K562 (cell line): ENCODE results near the gene HSF2BP. TPM values are rescaled to one million over a fixed set of nuclear protein-coding genes. Genes with fewer than 3 reads are reported as not detected.

Experiments
- ATAC-seq: fragments of 200-7000 bp; cut with Tn5 transposase; 3 replicates; pipeline ENCODE4 v1.9.1; 2020; ENCODE audit warnings: moderate library complexity
- BruUV-seq: library from RNA; stranded (reverse); fragments of 400-500 nt; replicated peaks from 2 replicates; lab custom pipeline; 2021; lab: Mats Ljungman, UMichigan
- CTCF ChIA-PET: fragments of 300-600 bp; formaldehyde crosslinking; extraction: SDS; loops from one replicate; lab custom pipeline; 2021; ENCODE audit warnings: low intra/inter-chr PET ratio; lab: Yijun Ruan, JAX
- POLR2A ChIA-PET: fragments of 300-600, 350-650 bp; sonication (Branson Sonifier 250); formaldehyde crosslinking; extraction: SDS; loops from one replicate; lab custom pipeline; 2021; ENCODE audit warnings: antibody characterized with exemption, inconsistent platforms; lab: Yijun Ruan, JAX
- DNase-seq, 4 experiments: peaks; one replicate each; pipeline versions ENCODE4 v3.0.0 to v3.0.0-alpha.2; 2011 to 2018; ENCODE audit warnings: low spot score in 3 of 4, mixed read lengths in 3 of 4; ENCODE audit errors: extremely low read depth in 1 of 4
- FAIRE-seq: peaks from 2 replicates; lab custom pipeline; 2011; peaks lifted over from hg19 to GRCh38; lab: Jason Lieb, UNC
- H2AFZ ChIP-seq: 2 replicates; pipeline ENCODE4 v1.6.0; 2011; ENCODE audit warnings: low read depth, low read length, control low read depth, inconsistent platforms
- H3K27ac ChIP-seq: fragments of 200-600 bp; 3 replicates; pipeline ENCODE4 v1.8.0; 2011; ENCODE audit warnings: low read depth, mild to moderate bottlenecking, control low read depth, inconsistent platforms, low read length, moderate library complexity, mixed read lengths; ENCODE audit errors: extremely low read depth
- H3K27me3 ChIP-seq, 2 experiments: fragments of 300-600 bp in 1 of 2; 2 replicates in 1 of 2; 3 replicates in 1 of 2; pipeline versions ENCODE4 v1.6.0 to v1.8.0; 2011; ENCODE audit warnings: inconsistent platforms in 2 of 2, low read length in 2 of 2, mild to moderate bottlenecking in 1 of 2, mixed read lengths in 1 of 2, moderate library complexity in 1 of 2; ENCODE audit not compliant: control insufficient read depth in 2 of 2, insufficient read depth in 2 of 2
- H3K36me3 ChIP-seq: fragments of 300-600 bp; 3 replicates; pipeline ENCODE4 v1.8.0; 2011; ENCODE audit warnings: mild to moderate bottlenecking, low read length, inconsistent platforms; ENCODE audit not compliant: control insufficient read depth, insufficient read depth
- H3K4me1 ChIP-seq, 2 experiments: fragments of 200-600 bp in 1 of 2; replicated peaks in 1 of 2; 2 replicates in 1 of 2; 3 replicates in 1 of 2; pipeline versions ENCODE4 v1.5.1 to v1.8.0; 2011; ENCODE audit warnings: inconsistent platforms in 2 of 2, low read length in 2 of 2, mild to moderate bottlenecking in 1 of 2, mixed read lengths in 1 of 2, moderate library complexity in 1 of 2; ENCODE audit not compliant: control insufficient read depth in 2 of 2, insufficient read depth in 2 of 2
- H3K4me2 ChIP-seq: 2 replicates; pipeline ENCODE4 v1.6.1; 2011; ENCODE audit warnings: low read length, control low read depth, inconsistent platforms, mixed read lengths; ENCODE audit not compliant: insufficient read depth
- H3K4me3 ChIP-seq: fragments of 200-600 bp; sonication (generic), shearing (Covaris generic); 2 replicates; pipeline ENCODE4 v1.5.1; 2016; ENCODE audit warnings: control low read depth, inconsistent platforms
- H3K79me2 ChIP-seq: fragments of 200-600 bp; 3 replicates; pipeline ENCODE4 v1.8.0; 2011; ENCODE audit warnings: low read length, inconsistent platforms; ENCODE audit not compliant: control insufficient read depth, insufficient read depth
- H3K9ac ChIP-seq, 2 experiments: 2 replicates each; pipeline versions ENCODE4 v1.6.0 to v1.6.1; 2011; ENCODE audit warnings: low read depth in 2 of 2, low read length in 2 of 2, control low read depth in 1 of 2, inconsistent platforms in 1 of 2, mild to moderate bottlenecking in 1 of 2, mixed read lengths in 1 of 2; ENCODE audit not compliant: insufficient read depth in 1 of 2
- H3K9me1 ChIP-seq: one replicate; pipeline ENCODE4 v1.6.0; 2011; ENCODE audit warnings: inconsistent platforms, mild to moderate bottlenecking, low read length, moderate library complexity; ENCODE audit not compliant: control insufficient read depth, insufficient read depth
- H3K9me3 ChIP-seq: replicated peaks from 2 replicates; pipeline ENCODE4 v1.5.1; 2011; ENCODE audit warnings: low read depth, low read length, inconsistent platforms; ENCODE audit not compliant: control insufficient read depth, insufficient read depth
- H4K20me1 ChIP-seq: replicated peaks from 2 replicates; pipeline ENCODE4 v1.6.1; 2011; ENCODE audit warnings: low read length, inconsistent platforms, mixed read lengths; ENCODE audit not compliant: control insufficient read depth, insufficient read depth
- ATF3 ChIP-seq, 2 experiments: fragments of 450-650 bp in 1 of 2; sonication (generic) in 1 of 2; formaldehyde crosslinking in 1 of 2; IDR thresholded peaks in 1 of 2; conservative IDR thresholded peaks in 1 of 2; 2 replicates each; pipeline versions ENCODE4 v1.6.1 to v1.8.1; 2016 to 2023; ENCODE audit warnings: mild to moderate bottlenecking in 2 of 2, moderate library complexity in 2 of 2, inconsistent platforms in 1 of 2, missing genetic modification reagents in 1 of 2
- CHD4 ChIP-seq: fragments of 200-600 bp; sonication (generic); IDR thresholded peaks from 3 replicates; pipeline ENCODE4 v1.6.1; 2012; ENCODE audit warnings: low read depth, mild to moderate bottlenecking, mixed read lengths, low read length, inconsistent platforms; ENCODE audit not compliant: insufficient read depth, insufficient replicate concordance, poor library complexity, severe bottlenecking
- ELF1 ChIP-seq: fragments of 200-800 bp; sonication (Bioruptor generic); IDR thresholded peaks from 2 replicates; pipeline ENCODE4 v1.6.1; 2016; ENCODE audit warnings: missing genetic modification characterization, missing compliant biosample characterization
- KLF13 ChIP-seq: fragments of 450-650 bp; IDR thresholded peaks from 2 replicates; pipeline ENCODE4 v1.6.1; 2016; ENCODE audit warnings: missing genetic modification characterization, low read depth, mild to moderate bottlenecking, missing compliant biosample characterization, moderate library complexity, borderline replicate concordance
- MBD2 ChIP-seq: sonication (generic); IDR thresholded peaks from 2 replicates; pipeline ENCODE4 v1.6.1; 2016; ENCODE audit warnings: low read depth, borderline replicate concordance
- NR2F6 ChIP-seq: fragments of 450-650 bp; formaldehyde crosslinking; IDR thresholded peaks from 2 replicates; pipeline ENCODE4 v1.4.0; 2020; ENCODE audit warnings: mild to moderate bottlenecking
- OTX1 ChIP-seq: fragments of 450-650 bp; formaldehyde crosslinking; IDR thresholded peaks from 2 replicates; pipeline ENCODE4 v1.4.0; 2022; ENCODE audit warnings: mild to moderate bottlenecking
- PML ChIP-seq: IDR thresholded peaks from 2 replicates; pipeline ENCODE4 v1.6.1; 2012; ENCODE audit warnings: low read length, inconsistent platforms
- TFAM ChIP-seq: fragments of 250-450 bp; sonication (Bioruptor Pico); conservative IDR thresholded peaks from 2 replicates; pipeline ENCODE4 v1.5.0; 2021; ENCODE audit warnings: mild to moderate bottlenecking, moderate library complexity
- ZKSCAN8 ChIP-seq: fragments of 200-800 bp; sonication (Bioruptor generic); IDR thresholded peaks from 2 replicates; pipeline ENCODE4 v1.6.1; 2016; ENCODE audit warnings: missing genetic modification characterization, missing compliant biosample characterization
- ZNF121 ChIP-seq: sonication (generic); formaldehyde crosslinking; conservative IDR thresholded peaks from 2 replicates; pipeline ENCODE4 v1.8.0; 2022; ENCODE audit warnings: missing genetic modification reagents
- ZNF263 ChIP-seq: sonication (generic); formaldehyde crosslinking; IDR thresholded peaks from 2 replicates; pipeline ENCODE4 v1.8.0; 2022; ENCODE audit warnings: mild to moderate bottlenecking, missing genetic modification reagents, borderline replicate concordance
- ZNF695 ChIP-seq: fragments of 450-650 bp; formaldehyde crosslinking; IDR thresholded peaks from 2 replicates; pipeline ENCODE4 v1.4.0; 2020; ENCODE audit warnings: mild to moderate bottlenecking, moderate library complexity
- WGBS: fragments of 100-300 bp; shearing (Covaris generic); methylation state at CpG from one replicate; pipeline ENCODE4 v1.1.6; 2016; ENCODE audit warnings: low coverage, mixed read lengths; ENCODE audit not compliant: insufficient coverage; ENCODE audit errors: missing lambda C conversion rate; 5-methylcytosine and 5-hydroxymethylcytosine counted together
- in situ Hi-C: fragments of 300-500 bp; cut with MboI; formaldehyde crosslinking; loops from 4 replicates; pipeline ENCODE4 v1.15.0; 2018; ENCODE audit warnings: inconsistent platforms, mixed read lengths
- intact Hi-C: fragments of 100-400 bp; cut with micrococcal nuclease; formaldehyde crosslinking; loops from 2 replicates; pipeline ENCODE4 v1.14.2; 2022
- polyA plus RNA-seq, 8 experiments: library from polyadenylated mRNA; depleted of rRNA in 4 of 8; stranded (reverse) in 5 of 8; unstranded in 3 of 8; fragments of >200 nt; fragmentation: Nextera tagmentation in 2 of 8; fragmentation: Illumina TruSeq in 1 of 8; extraction: Ambion mirVana in 2 of 8; extraction: Trizol in 1 of 8; gene quantifications; 2 replicates each; pipeline versions ENCODE4 v1.2.1 to v1.2.3, GENCODE V29; 2011 to 2014; ENCODE audit warnings: inconsistent platforms in 1 of 8, missing spikeins in 1 of 8
- total RNA-seq, 7 experiments: library from RNA; depleted of rRNA in 6 of 7; stranded (reverse); fragments of >200 nt in 6 of 7; fragmentation: Illumina TruSeq in 2 of 7; extraction: Trizol in 2 of 7; gene quantifications; 2 replicates each; pipeline versions ENCODE4 v1.2.1 to v1.2.3, GENCODE V29; 2011 to 2021; ENCODE audit warnings: low replicate concordance in 1 of 7
- TF ChIP-seq, protein P1 (sequence below): fragments of 250-450 bp; sonication (Bioruptor Pico); IDR thresholded peaks from 2 replicates; pipeline ENCODE4 v1.5.0; 2020; ENCODE audit warnings: mild to moderate bottlenecking, borderline replicate concordance
- TF ChIP-seq, protein P2 (sequence below): fragments of 450-650 bp; IDR thresholded peaks from one replicate; pipeline ENCODE4 v1.6.1; 2018; ENCODE audit warnings: mild to moderate bottlenecking, moderate library complexity; ENCODE audit not compliant: partially characterized antibody

HSF2BP gene
- total and polyA plus RNA-seq, 9 of the 15 experiments (the other 6 are each of a cell fraction or from before 2014, with no cell fraction given), result 0.04 to 0.57 (median 0.20) TPM; not detected in 2

GRCh38 chr21:43669828-43670605 is 10.7 kb upstream of the HSF2BP start:
- 89% methylated on average over 20 of the region's 20 CpGs for WGBS
- Histone ChIP-seq H3K4me1 (no peaks in the 10 kb centered on the region), H3K27ac (no peak overlapping the region), H3K4me3 (no peak overlapping the region), H3K9me3 (no peaks in the 10 kb centered on the region), H4K20me1 (no peaks in the 10 kb centered on the region), H3K36me3 (peaks cover 82% of the 10 kb centered on the region), H3K9ac (no peak overlapping the region), H3K9me1 (no peaks in the 10 kb centered on the region), H3K27me3 (no peaks in the 10 kb centered on the region), H3K79me2 (peaks cover 39% of the 10 kb centered on the region), H2AFZ (no peak overlapping the region), H3K4me2 (no peak overlapping the region)
- in situ Hi-C loops, result no loop called here
- CTCF ChIA-PET, result interaction anchor here (0.6 kb wide), 2 partner anchors 16 to 754 kb away, joined by 3 read pairs; no protein-coding TSS in a partner anchor
- ATAC-seq, result no peak
- intact Hi-C loops, result no loop called here
- no peak for FAIRE-seq
- DNase-seq, result no peak
- BruUV-seq, result no TSS peak
- POLR2A ChIA-PET, result interaction anchor here (0.6 to 0.7 kb wide), 4 partner anchors 10 to 306 kb away, joined by 3 to 4 read pairs (median 3); no protein-coding TSS in a partner anchor
- TF ChIP-seq CHD4 (no peak), TFAM (no peak), OTX1 (CRISPR knock-in tag) (no peak), MBD2 (no peak), PML (no peak), ZNF121 (CRISPR knock-in tag) (no peak), ZNF695 (CRISPR knock-in tag) (no peak), ELF1 (tag) (no peak), ZKSCAN8 (CRISPR knock-in tag) (no peak), ATF3 (IDR thresholded peaks at IDR 0.05) (no peak), ATF3 (CRISPR knock-in tag; conservative IDR thresholded peaks at IDR 0.05) (no peak), ZNF263 (no peak), NR2F6 (CRISPR knock-in tag) (no peak), KLF13 (no peak)
- TF ChIP-seq, protein P1, sequence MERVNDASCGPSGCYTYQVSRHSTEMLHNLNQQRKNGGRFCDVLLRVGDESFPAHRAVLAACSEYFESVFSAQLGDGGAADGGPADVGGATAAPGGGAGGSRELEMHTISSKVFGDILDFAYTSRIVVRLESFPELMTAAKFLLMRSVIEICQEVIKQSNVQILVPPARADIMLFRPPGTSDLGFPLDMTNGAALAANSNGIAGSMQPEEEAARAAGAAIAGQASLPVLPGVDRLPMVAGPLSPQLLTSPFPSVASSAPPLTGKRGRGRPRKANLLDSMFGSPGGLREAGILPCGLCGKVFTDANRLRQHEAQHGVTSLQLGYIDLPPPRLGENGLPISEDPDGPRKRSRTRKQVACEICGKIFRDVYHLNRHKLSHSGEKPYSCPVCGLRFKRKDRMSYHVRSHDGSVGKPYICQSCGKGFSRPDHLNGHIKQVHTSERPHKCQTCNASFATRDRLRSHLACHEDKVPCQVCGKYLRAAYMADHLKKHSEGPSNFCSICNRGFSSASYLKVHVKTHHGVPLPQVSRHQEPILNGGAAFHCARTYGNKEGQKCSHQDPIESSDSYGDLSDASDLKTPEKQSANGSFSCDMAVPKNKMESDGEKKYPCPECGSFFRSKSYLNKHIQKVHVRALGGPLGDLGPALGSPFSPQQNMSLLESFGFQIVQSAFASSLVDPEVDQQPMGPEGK (CRISPR knock-in tag), result no peak
- TF ChIP-seq, protein P2, sequence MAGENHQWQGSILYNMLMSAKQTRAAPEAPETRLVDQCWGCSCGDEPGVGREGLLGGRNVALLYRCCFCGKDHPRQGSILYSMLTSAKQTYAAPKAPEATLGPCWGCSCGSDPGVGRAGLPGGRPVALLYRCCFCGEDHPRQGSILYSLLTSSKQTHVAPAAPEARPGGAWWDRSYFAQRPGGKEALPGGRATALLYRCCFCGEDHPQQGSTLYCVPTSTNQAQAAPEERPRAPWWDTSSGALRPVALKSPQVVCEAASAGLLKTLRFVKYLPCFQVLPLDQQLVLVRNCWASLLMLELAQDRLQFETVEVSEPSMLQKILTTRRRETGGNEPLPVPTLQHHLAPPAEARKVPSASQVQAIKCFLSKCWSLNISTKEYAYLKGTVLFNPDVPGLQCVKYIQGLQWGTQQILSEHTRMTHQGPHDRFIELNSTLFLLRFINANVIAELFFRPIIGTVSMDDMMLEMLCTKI, result no peak
